Measurements from ENCODE around the gene ARCN1.
"Not testable (repeated sequence)": the region's sequence is repeated elsewhere in the genome, so short reads cannot be mapped to it uniquely, and the experiment has no call there.

The ARCN1 gene

DNA sequence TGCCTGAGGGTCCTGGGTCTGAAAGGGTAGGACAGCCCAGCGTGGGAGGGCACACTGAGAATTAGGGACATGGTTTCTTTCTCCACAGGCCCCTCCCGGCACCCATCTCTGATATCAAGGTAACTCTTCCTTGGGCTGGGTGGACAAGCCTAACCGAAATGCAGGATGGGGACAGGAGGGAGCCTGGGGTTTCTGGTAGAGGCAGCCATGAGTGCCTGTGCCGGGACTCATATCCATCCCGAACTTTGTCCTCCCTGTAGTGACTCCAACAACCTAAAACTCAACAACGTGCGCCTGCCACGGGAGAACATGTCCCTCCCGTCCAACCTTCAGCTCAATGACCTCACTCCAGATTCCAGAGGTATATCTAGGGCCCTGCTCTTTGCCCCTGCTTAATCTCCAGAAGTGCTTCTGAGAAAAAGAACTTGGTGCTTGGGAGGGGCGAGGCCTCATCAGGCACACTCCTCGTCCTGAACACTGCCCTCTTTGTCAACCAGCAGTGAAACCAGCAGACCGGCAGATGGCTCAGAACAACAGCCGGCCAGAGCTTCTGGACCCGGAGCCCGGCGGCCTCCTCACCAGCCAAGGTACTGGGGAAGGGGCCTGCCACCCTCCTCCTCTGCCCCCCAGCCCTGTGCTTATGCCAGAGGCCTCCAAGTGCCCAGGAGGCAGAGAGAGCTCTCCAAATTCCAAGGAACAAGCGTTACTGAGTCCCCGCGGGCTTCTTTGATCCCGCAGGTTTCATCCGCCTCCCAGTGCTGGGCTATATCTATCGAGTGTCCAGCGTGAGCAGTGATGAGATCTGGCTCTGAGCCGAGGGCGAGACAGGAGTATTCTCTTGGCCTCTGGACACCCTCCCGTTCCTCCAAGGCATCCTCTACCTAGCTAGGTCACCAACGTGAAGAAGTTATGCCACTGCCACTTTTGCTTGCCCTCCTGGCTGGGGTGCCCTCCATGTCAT, 38.2 kb upstream of the ARCN1 start:
- no peak overlapping the region for H3K27ac Mint-ChIP-seq

DNA sequence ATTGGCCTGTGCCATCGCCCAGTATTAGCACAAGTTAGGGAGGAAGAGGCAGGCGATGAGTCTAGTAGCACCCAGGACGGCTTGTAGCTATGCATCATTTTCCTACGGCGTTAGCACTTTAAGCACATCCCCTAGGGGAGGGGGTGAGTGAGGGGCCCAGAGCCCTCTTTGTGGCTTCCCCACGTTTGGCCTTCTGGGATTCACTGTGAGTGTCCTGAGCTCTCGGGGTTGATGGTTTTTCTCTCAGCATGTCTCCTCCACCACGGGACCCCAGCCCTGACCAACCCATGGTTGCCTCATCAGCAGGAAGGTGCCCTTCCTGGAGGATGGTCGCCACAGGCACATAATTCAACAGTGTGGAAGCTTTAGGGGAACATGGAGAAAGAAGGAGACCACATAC, 36.9 kb upstream of the ARCN1 start:
- Mint-ChIP-seq H3K4me3 (no peak overlapping the region), H3K27ac (no peak overlapping the region), H3K4me1 (peaks cover 13% of the 10 kb centered on the region), H3K27me3 (no peaks in the 10 kb centered on the region), H3K9me3 (no peaks in the 10 kb centered on the region)
- DNase-seq (no peak), ATAC-seq (no peak)

More for the DNA sequence above, 38.2 kb upstream of the ARCN1 start:
- ATAC-seq = no peak
- no peaks in the 10 kb centered on the region for H3K27me3 Mint-ChIP-seq
- H3K9me3 Mint-ChIP-seq = no peaks in the 10 kb centered on the region
- DNase-seq = no peak
- peaks cover 24% of the 10 kb centered on the region for H3K4me1 Mint-ChIP-seq
- H3K4me3 Mint-ChIP-seq = no peak overlapping the region

DNA sequence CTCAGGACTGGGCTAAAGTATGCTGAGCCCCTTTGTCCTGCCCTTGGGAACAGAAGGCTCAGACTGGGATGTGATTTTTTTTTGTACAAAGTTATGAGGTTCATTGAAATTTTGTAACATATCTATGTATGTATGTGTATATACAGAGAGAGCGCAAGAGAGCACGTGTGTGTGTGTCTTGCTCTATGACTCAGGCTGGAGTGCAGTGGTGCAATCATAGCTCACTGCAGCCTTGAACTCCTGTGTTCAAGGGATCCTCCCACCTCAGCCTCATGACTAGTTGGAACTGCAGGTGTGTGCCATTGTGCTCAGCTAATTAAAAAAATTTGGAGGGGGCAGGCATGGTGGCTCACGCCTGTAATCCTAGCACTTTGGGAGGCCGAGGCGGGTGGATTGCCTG, 35.5 kb upstream of the ARCN1 start:
- no peak overlapping the region for H3K27ac Mint-ChIP-seq
- H3K4me1 Mint-ChIP-seq = peaks cover 7% of the 10 kb centered on the region
- no peaks in the 10 kb centered on the region for H3K27me3 Mint-ChIP-seq
- DNase-seq (no peak), ATAC-seq (no peak)
- no peak overlapping the region for H3K4me3 Mint-ChIP-seq
- H3K9me3 Mint-ChIP-seq = no peaks in the 10 kb centered on the region

DNA sequence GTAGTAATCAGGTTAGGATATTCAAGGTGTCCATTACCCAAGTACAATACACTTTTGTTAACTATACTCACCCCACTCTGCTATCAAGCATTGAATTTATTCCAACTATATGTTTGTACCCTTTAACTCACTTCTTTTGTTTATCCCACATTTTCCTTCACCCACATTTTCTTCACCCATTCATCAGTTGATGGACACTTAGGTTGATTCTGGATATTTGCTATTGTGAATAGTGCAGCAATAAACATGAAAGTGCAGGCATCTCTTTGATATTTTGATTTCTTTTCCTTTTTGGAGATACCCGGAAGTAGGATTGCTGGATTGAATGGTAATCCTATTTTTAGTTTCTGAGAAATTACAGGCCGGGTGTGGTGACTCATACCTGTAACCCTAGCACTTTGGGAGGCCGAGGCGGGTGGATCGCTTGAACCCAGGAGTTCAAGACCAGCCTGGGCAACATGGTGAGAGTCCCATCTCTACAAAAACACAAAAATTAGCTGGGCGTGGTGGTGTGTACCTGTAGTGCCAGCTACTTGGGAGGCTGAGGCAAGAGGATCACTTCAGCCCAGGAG, 34.7 kb upstream of the ARCN1 start:
- H3K4me3 Mint-ChIP-seq = no peak overlapping the region
- H3K27ac Mint-ChIP-seq = peak overlapping the region in 1 of 2 donors; percentile 34
- no peaks in the 10 kb centered on the region for H3K4me1 Mint-ChIP-seq
- ATAC-seq (no peak), DNase-seq (no peak)
- no peaks in the 10 kb centered on the region for H3K9me3 Mint-ChIP-seq
- H3K27me3 Mint-ChIP-seq = no peaks in the 10 kb centered on the region

DNA sequence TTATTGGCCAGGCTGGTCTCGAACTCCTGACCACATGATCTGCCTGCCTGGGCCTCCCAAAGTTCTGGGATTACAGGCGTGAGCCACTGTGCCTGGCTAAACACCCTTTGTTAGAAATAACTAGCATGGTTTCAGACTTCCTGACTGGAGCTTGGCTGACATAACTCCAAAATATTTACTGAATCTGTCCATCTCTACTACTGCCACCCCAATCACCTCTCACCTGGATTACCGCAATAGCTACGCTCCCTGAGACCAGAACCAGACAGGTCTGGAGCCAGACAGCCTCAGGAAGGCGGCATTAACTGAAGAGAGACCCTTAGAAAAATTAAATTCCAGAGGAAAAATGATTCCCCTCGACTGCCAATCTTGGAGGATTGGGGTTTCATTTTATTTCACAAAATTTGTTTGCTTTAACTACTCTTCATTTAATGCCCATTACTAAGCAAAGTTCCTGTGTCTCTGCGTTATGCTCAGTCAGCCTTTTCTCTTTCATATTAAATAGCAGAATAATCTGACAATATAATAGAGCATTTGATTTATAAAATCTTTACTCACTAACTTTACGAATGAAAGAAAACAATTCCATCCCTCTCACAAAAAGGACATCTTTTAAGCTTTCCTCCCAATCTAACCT, 28.1 kb upstream of the ARCN1 start:
- H3K27ac Mint-ChIP-seq = peak overlapping the region in 1 of 2 donors; percentile 67
- no peak overlapping the region for H3K4me3 Mint-ChIP-seq
- no peaks in the 10 kb centered on the region for H3K9me3 Mint-ChIP-seq
- no peaks in the 10 kb centered on the region for H3K27me3 Mint-ChIP-seq
- ATAC-seq (no peak), DNase-seq (no peak)
- H3K4me1 Mint-ChIP-seq = no peaks in the 10 kb centered on the region

DNA sequence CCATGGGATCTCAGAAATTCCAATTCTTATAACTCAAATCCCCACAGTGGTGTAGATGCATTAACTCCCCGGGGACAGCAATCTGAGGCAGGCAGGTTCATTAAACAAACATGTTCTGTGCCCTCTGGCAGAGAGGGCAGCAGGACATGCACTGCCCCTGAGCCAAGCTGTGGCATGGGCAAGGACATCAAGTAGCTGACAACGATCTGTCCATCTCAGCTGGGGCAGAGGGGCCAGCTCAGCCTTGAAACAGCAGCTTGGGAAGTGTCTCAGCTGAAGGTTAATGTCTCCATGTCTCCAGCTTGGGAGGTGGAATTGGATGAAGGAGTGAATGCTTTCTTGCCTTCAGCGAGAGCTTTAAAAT, 27.6 kb upstream of the ARCN1 start:
- no peaks in the 10 kb centered on the region for H3K4me1 Mint-ChIP-seq
- no peaks in the 10 kb centered on the region for H3K27me3 Mint-ChIP-seq
- DNase-seq = no peak
- H3K27ac Mint-ChIP-seq = no peak overlapping the region
- H3K9me3 Mint-ChIP-seq = no peaks in the 10 kb centered on the region
- no peak overlapping the region for H3K4me3 Mint-ChIP-seq
- ATAC-seq = no peak

DNA sequence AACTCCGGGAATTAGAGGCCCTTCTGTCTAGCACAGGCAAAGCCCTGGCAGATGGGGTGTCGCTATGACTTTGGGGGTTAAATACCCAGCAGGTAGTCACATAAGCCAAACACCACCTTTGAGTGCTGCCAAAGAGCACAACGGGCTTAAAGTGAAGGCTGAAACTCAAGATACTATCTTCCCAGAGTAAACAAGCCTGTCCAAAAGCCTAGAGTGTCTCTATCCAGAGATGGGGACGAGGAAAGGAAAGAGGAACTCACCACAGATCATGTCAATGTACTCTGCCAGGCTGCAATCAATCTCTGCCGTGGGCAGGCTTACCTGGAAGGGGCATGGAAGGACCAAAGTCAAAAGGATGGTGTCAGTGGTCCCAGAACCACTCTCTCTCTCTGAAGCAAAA, 26.7 kb upstream of the ARCN1 start:
- Mint-ChIP-seq H3K27ac (peak overlapping the region in 1 of 2 donors; percentile 53), H3K4me1 (no peaks in the 10 kb centered on the region), H3K9me3 (no peaks in the 10 kb centered on the region), H3K27me3 (no peaks in the 10 kb centered on the region), H3K4me3 (no peak overlapping the region)
- no peak for DNase-seq
- ATAC-seq = no peak

DNA sequence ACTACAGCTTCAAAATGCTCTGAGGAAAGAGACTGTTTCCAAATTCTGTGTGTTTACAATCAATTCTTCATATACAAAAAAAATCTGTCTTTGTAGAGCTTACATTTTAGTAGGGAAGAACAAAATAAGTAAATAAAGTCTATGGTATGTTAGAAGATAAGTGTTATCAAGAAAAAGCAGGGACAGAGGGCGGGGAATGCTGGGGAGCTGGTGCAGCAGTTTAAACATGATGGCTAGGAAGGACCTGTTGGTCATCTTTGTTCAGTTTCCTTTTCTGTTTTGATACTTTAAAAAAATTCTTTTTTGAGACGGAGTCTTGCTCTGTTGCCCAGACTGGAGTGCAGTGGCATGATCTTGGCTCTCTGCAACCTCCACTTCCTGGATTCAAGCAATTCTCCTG, 25.1 kb upstream of the ARCN1 start:
- Mint-ChIP-seq H3K4me1 (no peaks in the 10 kb centered on the region), H3K27ac (peak overlapping the region in 1 of 2 donors; percentile 72), H3K4me3 (no peak overlapping the region), H3K9me3 (no peaks in the 10 kb centered on the region), H3K27me3 (no peaks in the 10 kb centered on the region)
- ATAC-seq = no peak
- no peak for DNase-seq

DNA sequence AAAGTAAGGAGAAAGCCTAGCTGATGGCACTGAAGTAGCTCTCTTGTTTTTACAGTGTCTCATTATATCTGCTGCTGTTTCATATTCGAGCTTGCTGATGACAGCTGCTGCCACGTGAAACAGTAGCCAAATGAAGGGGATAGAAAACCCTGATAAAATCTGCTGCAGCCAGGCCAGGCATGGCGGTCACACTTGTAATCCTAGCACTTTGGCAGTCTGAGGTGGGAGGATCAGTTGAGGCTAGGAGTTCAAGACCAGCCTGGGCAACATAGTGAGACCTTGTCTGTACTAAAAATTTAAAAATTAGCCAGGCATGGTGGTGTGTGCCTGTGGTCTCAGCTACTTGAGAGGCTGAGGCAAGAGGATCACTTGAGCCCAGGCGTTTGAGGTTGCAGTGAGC, 19.9 kb upstream of the ARCN1 start:
- H3K4me3 Mint-ChIP-seq = no peak overlapping the region
- H3K27ac Mint-ChIP-seq = no peak overlapping the region
- ATAC-seq (no peak), DNase-seq (no peak)
- H3K27me3 Mint-ChIP-seq = no peaks in the 10 kb centered on the region
- no peaks in the 10 kb centered on the region for H3K4me1 Mint-ChIP-seq
- H3K9me3 Mint-ChIP-seq = no peaks in the 10 kb centered on the region

DNA sequence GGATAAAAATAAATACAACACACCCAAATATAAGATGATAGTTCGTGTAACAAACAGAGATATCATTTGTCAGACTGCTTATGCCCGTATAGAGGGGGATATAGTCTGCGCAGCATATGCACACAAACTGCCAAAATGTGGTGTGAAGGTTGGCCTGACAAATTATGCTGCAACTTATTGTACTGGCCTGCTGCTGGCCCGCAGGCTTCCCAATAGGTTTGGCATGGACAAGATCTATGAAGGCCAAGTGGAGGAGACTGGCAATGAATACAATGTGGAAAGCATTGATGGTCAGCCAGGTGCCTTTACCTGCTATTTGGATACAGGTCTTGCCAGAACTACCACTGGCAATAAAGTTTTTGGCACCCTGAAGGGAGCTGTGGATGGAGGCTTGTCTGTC, 11.4 kb upstream of the ARCN1 start:
- H3K9me3 Mint-ChIP-seq = no peaks in the 10 kb centered on the region
- no peaks in the 10 kb centered on the region for H3K27me3 Mint-ChIP-seq
- ATAC-seq = no peak
- no peak for DNase-seq
- no peak overlapping the region for H3K4me3 Mint-ChIP-seq
- H3K27ac Mint-ChIP-seq = no peak overlapping the region
- H3K4me1 Mint-ChIP-seq = peaks cover 29% of the 10 kb centered on the region

DNA sequence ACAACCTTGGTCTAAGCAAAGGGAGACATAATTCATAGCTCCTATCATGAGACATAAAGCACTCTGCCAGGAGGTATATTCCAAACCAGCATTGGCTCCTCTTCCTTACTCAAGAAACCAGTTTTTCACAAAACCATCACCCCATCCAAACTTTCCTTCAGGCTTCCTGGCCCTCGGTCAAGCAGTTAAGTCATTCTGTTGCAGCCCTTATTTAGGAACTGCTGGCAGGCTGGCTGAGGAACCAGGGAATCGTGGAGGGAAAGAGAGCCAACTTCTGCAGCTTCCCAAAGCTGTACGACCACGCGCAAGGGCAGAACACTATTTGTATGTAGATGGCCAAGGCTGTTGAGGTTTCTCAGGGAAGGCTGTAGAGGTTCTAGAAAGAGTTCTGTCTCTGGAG, 7.2 kb upstream of the ARCN1 start:
- H3K4me3 Mint-ChIP-seq = peak overlapping the region; percentile 76 to 93
- peak overlapping the region; percentile 6 to 85 for H3K27ac Mint-ChIP-seq
- ATAC-seq = no peak
- peaks cover 37% of the 10 kb centered on the region for H3K4me1 Mint-ChIP-seq
- no peak for DNase-seq
- H3K9me3 Mint-ChIP-seq = no peaks in the 10 kb centered on the region
- H3K27me3 Mint-ChIP-seq = no peaks in the 10 kb centered on the region

DNA sequence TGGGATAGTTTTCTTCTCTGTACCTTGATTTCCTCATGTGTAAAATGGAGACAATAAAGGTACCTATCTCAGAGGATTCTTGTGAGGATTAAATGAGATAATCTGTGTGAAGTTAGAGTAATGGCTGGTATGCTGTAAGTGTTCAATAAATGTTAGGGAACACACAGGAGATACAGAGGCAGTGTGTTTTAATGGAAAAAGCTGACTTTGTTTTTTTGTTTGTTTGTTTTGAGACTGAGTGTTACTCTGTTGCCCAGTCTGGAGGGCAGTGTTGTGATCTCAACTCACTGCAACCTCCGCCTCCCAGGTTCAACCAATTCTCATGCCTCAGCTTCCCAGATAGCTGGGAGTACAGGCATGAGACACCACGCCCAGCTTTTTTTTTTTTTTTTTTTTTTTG, 2.5 kb upstream of the ARCN1 start:
- H3K4me1 Mint-ChIP-seq = peaks cover 50% of the 10 kb centered on the region
- no peaks in the 10 kb centered on the region for H3K9me3 Mint-ChIP-seq
- DNase-seq (no peak), ATAC-seq (no peak)
- no peaks in the 10 kb centered on the region for H3K27me3 Mint-ChIP-seq
- H3K4me3 Mint-ChIP-seq = no peak overlapping the region
- no peak overlapping the region for H3K27ac Mint-ChIP-seq

DNA sequence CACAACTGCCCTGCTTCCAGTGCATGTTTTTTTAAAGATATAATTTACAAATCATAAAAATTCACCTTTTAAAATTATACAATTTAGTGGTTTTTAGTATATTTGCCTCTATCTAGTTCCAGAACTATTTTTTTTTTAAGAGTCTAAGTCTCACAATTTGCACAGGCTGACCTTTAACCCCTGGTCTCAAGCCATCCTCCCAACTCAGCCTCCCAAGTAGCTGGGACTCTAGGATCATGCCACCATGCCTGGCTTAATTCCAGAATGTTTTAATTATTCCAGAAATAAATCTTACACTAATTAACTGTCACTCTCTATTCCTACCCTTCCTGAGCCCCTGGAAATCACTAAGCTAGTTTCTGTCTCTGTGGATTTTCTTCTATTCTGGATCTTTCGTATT, 1.4 kb upstream of the ARCN1 start:
- peaks cover 51% of the 10 kb centered on the region for H3K4me1 Mint-ChIP-seq
- no peak overlapping the region for H3K4me3 Mint-ChIP-seq
- H3K9me3 Mint-ChIP-seq = no peaks in the 10 kb centered on the region
- no peak for ATAC-seq
- DNase-seq = no peak
- H3K27ac Mint-ChIP-seq = no peak overlapping the region
- no peaks in the 10 kb centered on the region for H3K27me3 Mint-ChIP-seq

DNA sequence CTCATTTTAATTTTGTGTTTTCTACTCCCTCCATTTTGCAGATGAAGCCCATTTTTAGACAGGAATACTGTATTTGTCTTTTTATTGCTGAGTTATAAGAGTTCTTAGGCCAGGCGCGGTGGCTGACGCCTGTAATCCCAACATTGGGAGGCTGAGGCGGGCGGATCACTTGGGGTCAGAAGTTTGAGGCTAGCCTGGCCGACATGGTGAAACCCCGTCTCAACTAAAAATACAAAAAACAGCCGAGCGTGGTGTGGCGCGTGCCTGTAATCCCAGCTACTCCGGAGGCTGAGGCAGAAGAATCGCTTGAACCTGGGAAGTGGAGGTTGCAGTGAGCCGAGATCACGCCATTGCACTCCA, 528 bp upstream of the ARCN1 start:
- DNase-seq, ATAC-seq, H3K9me3 Mint-ChIP-seq: not testable (repeated sequence)

DNA sequence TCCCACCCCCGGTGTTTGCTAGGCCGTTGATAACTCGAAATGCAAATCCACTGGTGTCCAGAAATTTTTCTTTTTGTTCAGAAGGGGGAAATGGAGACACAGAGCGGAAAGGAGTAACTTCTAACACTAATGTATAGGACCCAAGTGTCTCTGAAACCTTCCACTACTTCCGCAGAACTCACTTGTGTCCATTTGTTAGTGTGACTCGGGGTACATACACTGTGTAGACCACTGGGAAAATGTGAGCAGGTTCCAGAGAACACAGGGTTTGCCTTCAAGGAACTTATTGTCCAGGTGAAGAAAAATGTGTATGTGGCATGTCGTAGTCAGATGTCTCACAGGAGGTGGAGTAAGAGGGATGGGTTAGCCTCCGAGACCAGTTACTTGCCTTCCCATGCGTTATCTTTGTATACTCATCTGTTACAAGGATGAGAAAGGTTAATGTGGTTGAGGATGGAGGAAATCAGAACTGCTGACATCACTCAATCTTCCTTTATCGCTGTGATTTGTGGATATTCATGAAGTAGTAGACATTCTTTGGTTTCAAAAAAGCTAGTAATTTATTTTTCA, 857 bp downstream of the ARCN1 start:
- DNase-seq = peak; percentile 12 to 23
- Mint-ChIP-seq H3K27me3 (no peaks in the 10 kb centered on the region), H3K9me3 (no peaks in the 10 kb centered on the region), H3K4me3 (peak overlapping the region; percentile 95 to 96), H3K4me1 (peaks cover 61% of the 10 kb centered on the region), H3K27ac (peak overlapping the region; percentile 95 to 97)
- ATAC-seq = peak; percentile 83

More for the DNA sequence above, 528 bp upstream of the ARCN1 start:
- peak overlapping the region; percentile 95 to 96 for H3K4me3 Mint-ChIP-seq
- peak overlapping the region; percentile 95 to 97 for H3K27ac Mint-ChIP-seq
- not testable (repeated sequence) for H3K27me3 Mint-ChIP-seq
- H3K4me1 Mint-ChIP-seq = peaks cover 49% of the 10 kb centered on the region

DNA sequence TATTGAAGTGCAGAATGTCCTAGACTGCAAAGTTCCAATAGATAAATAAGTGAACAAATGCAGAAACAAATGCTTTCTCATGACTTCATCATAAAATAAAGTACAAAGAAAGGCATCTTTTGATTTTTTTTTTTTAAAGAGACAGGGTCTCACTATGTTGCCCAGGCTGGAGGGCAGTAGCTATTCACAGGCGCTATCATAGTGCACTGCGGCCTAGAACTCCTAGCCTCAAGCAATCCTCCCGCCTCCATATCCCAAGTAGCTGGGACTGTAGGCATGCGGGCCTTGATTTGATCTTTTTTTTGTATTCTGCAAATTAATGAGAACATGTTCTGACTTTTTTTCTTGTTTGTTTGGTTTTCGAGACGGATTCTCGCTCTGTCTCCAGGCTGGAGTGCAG, 2.4 kb downstream of the ARCN1 start:
- no peak overlapping the region for H3K27ac Mint-ChIP-seq
- peak overlapping the region; percentile 62 to 71 for H3K4me3 Mint-ChIP-seq
- H3K9me3 Mint-ChIP-seq = no peaks in the 10 kb centered on the region
- DNase-seq = no peak
- ATAC-seq = no peak
- H3K27me3 Mint-ChIP-seq = no peaks in the 10 kb centered on the region
- H3K4me1 Mint-ChIP-seq = peaks cover 61% of the 10 kb centered on the region
